Transverse colon (tissue), 4 donors: ENCODE data around the gene TMC6. TPM values are rescaled to one million over a fixed set of nuclear protein-coding genes. Genes with fewer than 3 reads are reported as not detected.

Source experiments
- DNase-seq: peaks from one replicate; pipeline ENCODE4 v3.0.0-alpha.2; 2019
- H3K27ac ChIP-seq, 4 donors: fragments of 200-600 bp; sonication (generic); 2 replicates each; pipeline ENCODE4 v1.5.1; 2016 to 2018; ENCODE audit warnings: inconsistent platforms in 4 of 4
- H3K27me3 ChIP-seq: fragments of 200-600 bp; sonication (generic); 2 replicates; pipeline ENCODE4 v1.5.1; 2017; ENCODE audit warnings: inconsistent platforms
- H3K36me3 ChIP-seq, 4 donors: fragments of 200-600 bp; sonication (generic); 2 replicates each; pipeline ENCODE4 v1.5.1; 2017 to 2019; ENCODE audit warnings: inconsistent platforms in 4 of 4
- H3K4me1 ChIP-seq, 4 donors: fragments of 200-600 bp; sonication (generic); 2 replicates each; pipeline ENCODE4 v1.5.1; 2017 to 2020; ENCODE audit warnings: inconsistent platforms in 4 of 4
- H3K4me3 ChIP-seq, 4 donors: fragments of 200-600 bp; sonication (generic); 1 replicate in 1 of 4; 2 replicates in 3 of 4; pipeline versions ENCODE4 v1.5.1 to v1.6.1; 2017 to 2019; ENCODE audit warnings: inconsistent platforms in 4 of 4
- H3K9me3 ChIP-seq, 2 donors: fragments of 200-600 bp; sonication (generic); 2 replicates each; pipeline ENCODE4 v1.5.1; 2017 to 2019; ENCODE audit warnings: inconsistent platforms in 2 of 2
- EP300 ChIP-seq: sonication (generic); formaldehyde crosslinking; IDR thresholded peaks from one replicate; pipeline ENCODE4 v1.6.1; 2017; ENCODE audit warnings: antibody characterized with exemption, low read depth
- POLR2A ChIP-seq: fragments of 450-650 bp; IDR thresholded peaks from one replicate; pipeline ENCODE4 v1.6.1; 2016; ENCODE audit warnings: antibody characterized with exemption, mild to moderate bottlenecking, moderate library complexity
- POLR2AphosphoS5 ChIP-seq, 3 donors: sonication (generic); formaldehyde crosslinking; IDR thresholded peaks; one replicate each; pipeline ENCODE4 v1.6.1; 2016; ENCODE audit warnings: antibody characterized with exemption in 3 of 3
- WGBS, 2 donors: methylation state at CpG; one replicate each; pipeline ENCODE4 v1.1.5; 2018; ENCODE audit warnings: low coverage in 1 of 2; 5-methylcytosine and 5-hydroxymethylcytosine counted together
- in situ Hi-C, 4 donors: fragments of 200-750 bp; cut with MboI; loops; one replicate each; pipeline versions ENCODE4 v1.15.0 to v1.15.1; 2017; ENCODE audit warnings: low sequenced_read_pairs in 3 of 4, low pct_ligation_motif_present in 1 of 4, low pct_unique_long_range_greater_than_20kb in 1 of 4
- intact Hi-C: fragments of 100-400 bp; cut with DNase I; formaldehyde crosslinking; loops from one replicate; pipeline ENCODE4 v1.15.1; 2023; ENCODE audit warnings: low total_unique reads
- total RNA-seq, 4 donors: library from RNA; depleted of rRNA; stranded (reverse); fragments of >200 nt; gene quantifications; one replicate each; pipeline ENCODE4 v1.1.0, GENCODE V29; 2016
- TF ChIP-seq, protein P1 (sequence below), 5 experiments: fragments of 200-600 bp in 3 of 5; fragments of 450-650 bp in 2 of 5; sonication (generic) in 3 of 5; IDR thresholded peaks; 1 replicate in 2 of 5; 2 replicates in 3 of 5; pipeline ENCODE4 v1.5.1; 2016 to 2017; ENCODE audit warnings: antibody characterized with exemption in 5 of 5, inconsistent platforms in 3 of 5, mild to moderate bottlenecking in 2 of 5, moderate library complexity in 1 of 5

Gene TMC6
- total RNA-seq, 4 donors from 2014 or later = 39.7 to 181 (median 68.0) TPM

- intact Hi-C loops (no loop called here), in situ Hi-C loops (loop anchor here in 1 of 4 donors (10.0 kb wide), 1 partner anchor 137 kb away; no protein-coding TSS in a partner anchor)
- WGBS, 2 donors = 94% methylated on average over 21 of the region's 21 CpGs; no CpG with 5 or more reads in 1 of the 2 donors
- DNase-seq = peak; percentile 1
- Histone ChIP-seq H3K27ac (no peak overlapping the region), H3K36me3 (peaks cover 0 to 7% (median 0%) of the 10 kb centered on the region in 4 donors), H3K4me1 (peaks cover 0 to 7% (median 4%) of the 10 kb centered on the region in 4 donors), H3K9me3 (no peaks in the 10 kb centered on the region), H3K4me3 (no peak overlapping the region), H3K27me3 (no peaks in the 10 kb centered on the region)
- TF ChIP-seq, protein P1, sequence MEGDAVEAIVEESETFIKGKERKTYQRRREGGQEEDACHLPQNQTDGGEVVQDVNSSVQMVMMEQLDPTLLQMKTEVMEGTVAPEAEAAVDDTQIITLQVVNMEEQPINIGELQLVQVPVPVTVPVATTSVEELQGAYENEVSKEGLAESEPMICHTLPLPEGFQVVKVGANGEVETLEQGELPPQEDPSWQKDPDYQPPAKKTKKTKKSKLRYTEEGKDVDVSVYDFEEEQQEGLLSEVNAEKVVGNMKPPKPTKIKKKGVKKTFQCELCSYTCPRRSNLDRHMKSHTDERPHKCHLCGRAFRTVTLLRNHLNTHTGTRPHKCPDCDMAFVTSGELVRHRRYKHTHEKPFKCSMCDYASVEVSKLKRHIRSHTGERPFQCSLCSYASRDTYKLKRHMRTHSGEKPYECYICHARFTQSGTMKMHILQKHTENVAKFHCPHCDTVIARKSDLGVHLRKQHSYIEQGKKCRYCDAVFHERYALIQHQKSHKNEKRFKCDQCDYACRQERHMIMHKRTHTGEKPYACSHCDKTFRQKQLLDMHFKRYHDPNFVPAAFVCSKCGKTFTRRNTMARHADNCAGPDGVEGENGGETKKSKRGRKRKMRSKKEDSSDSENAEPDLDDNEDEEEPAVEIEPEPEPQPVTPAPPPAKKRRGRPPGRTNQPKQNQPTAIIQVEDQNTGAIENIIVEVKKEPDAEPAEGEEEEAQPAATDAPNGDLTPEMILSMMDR (IDR thresholded peaks at IDR 0.05) = no peak
- TF ChIP-seq POLR2A = no peak
- no peak for TF ChIP-seq POLR2AphosphoS5 (IDR thresholded peaks at IDR 0.05)
- no peak for TF ChIP-seq EP300
Measured at GRCh38 chr17:78107976-78108725, 20.4 kb downstream of the TMC6 start.

DNA sequence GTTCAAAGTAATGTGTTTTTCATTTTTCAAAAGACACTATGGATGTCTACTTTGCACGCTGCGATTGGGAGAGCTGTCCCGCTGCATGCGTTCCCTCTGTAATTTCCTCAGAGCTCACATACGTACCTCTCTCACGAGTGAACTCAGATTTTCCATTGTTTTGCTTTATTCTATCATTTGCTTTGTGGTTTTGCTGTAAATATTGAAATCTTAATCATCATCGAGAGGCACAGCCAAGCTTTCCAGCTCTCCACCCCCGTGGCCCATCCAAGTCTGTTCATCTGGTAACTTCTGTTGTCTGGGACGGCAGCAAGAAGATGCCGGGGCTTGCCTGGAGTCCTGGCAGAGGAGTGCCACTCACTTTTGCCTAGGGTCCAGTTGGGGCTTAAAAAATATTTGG, 21.1 kb downstream of the TMC6 start:
- TF ChIP-seq POLR2AphosphoS5 (IDR thresholded peaks at IDR 0.05) (no peak), EP300 (no peak), POLR2A (no peak)
- TF ChIP-seq, protein P1 (IDR thresholded peaks at IDR 0.05) = no peak
- in situ Hi-C loops = loop anchor here in 1 of 4 donors (10.0 kb wide), 1 partner anchor 137 kb away; no protein-coding TSS in a partner anchor
- WGBS, 2 donors = 57 to 70% methylated on average over 9 to 10 of the region's 10 CpGs
- Histone ChIP-seq H3K4me1 (peaks cover 0 to under 1% (median 0%) of the 10 kb centered on the region in 4 donors), H3K27ac (no peak overlapping the region), H3K36me3 (peaks cover 0 to 7% (median 0%) of the 10 kb centered on the region in 4 donors), H3K27me3 (no peaks in the 10 kb centered on the region), H3K9me3 (no peaks in the 10 kb centered on the region), H3K4me3 (no peak overlapping the region)
- intact Hi-C loops = no loop called here
- DNase-seq = no peak

- WGBS, 2 donors = 89 to 97% methylated on average over 10 to 15 of the region's 15 CpGs
- Histone ChIP-seq H3K36me3 (peaks cover 0 to 7% (median 0%) of the 10 kb centered on the region in 4 donors), H3K9me3 (no peaks in the 10 kb centered on the region), H3K4me1 (no peaks in the 10 kb centered on the region), H3K4me3 (no peak overlapping the region), H3K27me3 (no peaks in the 10 kb centered on the region), H3K27ac (no peak overlapping the region)
- DNase-seq = peak; percentile 3
- TF ChIP-seq, protein P1 (IDR thresholded peaks at IDR 0.05) = no peak
- TF ChIP-seq EP300 = no peak
- intact Hi-C loops (no loop called here), in situ Hi-C loops (loop anchor here in 1 of 4 donors (10.0 kb wide), 1 partner anchor 139 kb away; no protein-coding TSS in a partner anchor)
Measured at GRCh38 chr17:78106211-78106610, 22.3 kb downstream of the TMC6 start.

DNA sequence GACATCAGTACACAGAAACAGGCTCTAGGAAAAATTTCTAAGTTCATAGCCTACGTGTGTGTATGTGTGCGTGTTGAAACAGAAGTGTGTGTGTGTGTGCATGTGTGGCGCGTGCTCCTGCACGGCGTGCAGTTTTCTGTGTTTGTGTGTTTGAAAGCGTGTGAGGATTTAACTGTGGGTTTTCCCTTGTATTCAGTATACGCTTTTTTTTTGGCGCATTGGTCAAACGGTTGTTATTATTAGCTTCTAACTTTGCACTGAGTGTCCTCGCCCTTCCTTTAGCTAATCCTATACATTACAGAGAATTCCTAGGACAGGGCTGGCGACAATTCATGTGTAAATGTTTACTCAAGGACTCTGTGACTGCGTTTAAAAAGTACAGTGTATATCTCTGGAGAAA, 23.0 kb downstream of the TMC6 start:
- Histone ChIP-seq H3K36me3 (peaks cover 0 to 7% (median 0%) of the 10 kb centered on the region in 4 donors), H3K4me3 (no peak overlapping the region), H3K4me1 (no peaks in the 10 kb centered on the region), H3K27ac (no peak overlapping the region), H3K9me3 (no peaks in the 10 kb centered on the region), H3K27me3 (no peaks in the 10 kb centered on the region)
- intact Hi-C loops (no loop called here), in situ Hi-C loops (loop anchor here in 1 of 4 donors (10.0 kb wide), 1 partner anchor 139 kb away; no protein-coding TSS in a partner anchor)
- 63 to 66% methylated on average over 12 to 13 of the region's 13 CpGs for WGBS, 2 donors
- peak; percentile 0 for DNase-seq
- TF ChIP-seq POLR2A = no peak
- TF ChIP-seq EP300 = no peak
- TF ChIP-seq, protein P1 (IDR thresholded peaks at IDR 0.05) = no peak
- no peak for TF ChIP-seq POLR2AphosphoS5 (IDR thresholded peaks at IDR 0.05)
